Retina (tissue), 1 donor: ENCODE results near the gene COX6B2.

Experiments
- DNase-seq: peaks from one replicate; pipeline ENCODE4 v3.0.0-alpha.2; 2016

COX6B2 gene

GRCh38 chr19:55362174-55362989 is 7.9 kb upstream of the COX6B2 start:
- DNase-seq = no peak

DNA sequence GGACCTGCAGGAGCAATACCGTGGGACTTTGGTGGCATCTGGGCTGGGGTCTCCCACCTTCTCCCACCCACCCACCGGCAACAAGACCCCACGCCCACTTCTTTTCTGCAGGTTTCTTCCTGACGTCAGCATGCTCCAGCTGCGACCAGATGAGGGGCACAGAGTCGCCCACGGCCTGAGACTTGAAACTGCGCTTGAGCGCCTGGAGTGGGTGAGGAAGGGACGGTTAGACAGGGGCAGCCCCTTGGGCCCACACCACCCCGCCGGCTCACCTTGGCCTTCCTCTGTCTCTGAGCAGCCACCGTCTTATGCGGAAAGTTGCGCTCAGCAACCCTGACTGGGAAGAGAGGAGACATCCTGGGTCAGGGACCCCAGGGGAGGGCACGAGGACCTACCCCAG is 6.4 kb upstream of the COX6B2 start:
- no peak for DNase-seq

- no peak for DNase-seq
Observed at GRCh38 chr19:55358943-55359908, 4.7 kb upstream of the COX6B2 start.

DNA sequence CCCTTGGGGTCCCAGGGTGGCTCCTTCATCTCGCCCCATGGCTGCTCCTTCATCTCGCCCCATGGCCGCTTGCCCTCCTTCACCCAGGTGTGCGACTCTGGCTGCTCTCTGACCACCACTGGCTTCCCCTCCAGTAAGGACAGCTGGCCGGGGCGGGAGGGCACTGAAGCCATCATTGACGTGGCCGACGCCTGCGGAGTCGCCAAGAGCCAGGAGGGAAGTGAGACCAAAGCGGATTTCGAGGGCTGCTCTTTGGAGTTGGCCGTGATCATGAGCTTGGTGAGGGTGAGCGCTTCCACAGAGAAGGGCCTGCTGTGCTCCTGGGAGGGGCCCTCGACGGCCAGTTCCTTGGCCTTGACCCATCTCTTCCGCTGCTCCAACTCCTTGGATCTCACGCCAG is 4.0 kb upstream of the COX6B2 start:
- no peak for DNase-seq

GRCh38 chr19:55355213-55355821 is 798 bp upstream of the COX6B2 start:
- no peak for DNase-seq

- DNase-seq = peak; percentile 76
Observed at GRCh38 chr19:55353803-55354697, 469 bp downstream of the COX6B2 start.

DNA sequence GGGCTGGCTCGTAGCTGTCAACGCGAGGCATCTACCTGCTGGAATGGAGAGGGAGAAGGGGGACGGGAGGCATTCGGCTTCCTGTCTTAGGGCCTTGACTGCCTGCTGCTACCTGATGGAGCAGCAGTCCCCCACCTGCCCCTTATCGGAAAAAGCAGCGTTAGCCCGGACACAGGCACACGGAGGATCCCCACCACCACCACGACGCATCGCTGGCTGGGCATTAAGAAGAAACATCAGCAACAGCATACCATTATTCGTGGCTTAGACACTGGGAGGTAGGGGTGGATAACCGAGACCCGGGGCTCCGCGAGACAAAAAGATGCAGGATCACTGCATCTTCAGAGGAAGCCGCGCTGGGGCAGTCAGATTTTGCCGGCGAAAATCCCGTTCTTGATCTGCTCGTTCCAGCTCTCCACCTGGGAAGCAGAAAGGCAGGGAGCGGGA is 1.1 kb downstream of the COX6B2 start:
- no peak for DNase-seq

DNA sequence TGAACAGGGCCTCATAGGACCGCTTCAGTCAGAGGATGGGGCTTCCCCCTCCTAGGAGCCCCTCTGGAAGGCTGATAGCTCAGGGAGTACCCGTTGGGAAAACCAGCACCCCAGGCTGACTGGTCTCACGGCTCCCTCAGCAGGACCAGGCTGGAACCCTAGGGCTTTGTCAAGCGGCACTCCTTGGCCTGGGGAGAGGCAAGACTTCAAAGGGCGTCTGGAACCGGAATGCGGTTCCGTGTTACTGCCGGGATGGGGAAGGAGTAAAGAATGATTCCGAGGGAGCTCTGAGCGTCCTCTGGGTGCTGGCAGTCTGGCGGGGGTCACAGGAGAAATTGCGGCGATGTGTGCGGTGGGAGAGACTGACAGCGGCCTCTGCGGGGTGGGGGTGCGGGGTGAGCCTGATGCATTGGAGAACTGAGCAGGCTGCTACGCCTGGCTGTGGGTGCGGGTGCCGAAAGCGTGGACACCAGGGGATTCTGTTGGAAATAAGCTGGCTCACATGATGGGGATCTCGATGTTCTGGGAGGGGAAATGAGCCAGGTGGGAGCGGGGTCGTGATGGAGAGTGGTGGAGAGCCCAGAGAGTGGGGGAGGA is 1.9 kb downstream of the COX6B2 start:
- no peak for DNase-seq

DNA sequence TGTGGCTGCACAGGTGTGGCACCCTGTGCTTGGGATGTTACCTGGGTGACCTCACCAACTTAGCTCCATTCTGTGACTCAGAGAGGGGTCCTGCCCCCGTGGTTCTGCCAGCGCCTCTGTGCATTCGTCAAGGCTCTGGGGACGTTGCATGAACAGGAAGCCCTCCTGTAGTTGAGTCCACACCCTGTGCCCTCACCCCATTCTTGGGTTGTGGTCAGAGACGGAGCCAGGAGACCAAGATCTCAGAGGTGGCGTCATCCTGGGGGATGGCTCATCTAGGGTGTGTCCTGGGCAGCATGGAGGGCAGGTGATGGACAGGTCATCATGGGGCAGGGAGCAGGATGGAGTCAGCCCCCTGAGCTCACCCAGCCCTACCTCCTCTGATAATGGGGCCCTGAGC is 2.5 kb downstream of the COX6B2 start:
- no peak for DNase-seq

DNA sequence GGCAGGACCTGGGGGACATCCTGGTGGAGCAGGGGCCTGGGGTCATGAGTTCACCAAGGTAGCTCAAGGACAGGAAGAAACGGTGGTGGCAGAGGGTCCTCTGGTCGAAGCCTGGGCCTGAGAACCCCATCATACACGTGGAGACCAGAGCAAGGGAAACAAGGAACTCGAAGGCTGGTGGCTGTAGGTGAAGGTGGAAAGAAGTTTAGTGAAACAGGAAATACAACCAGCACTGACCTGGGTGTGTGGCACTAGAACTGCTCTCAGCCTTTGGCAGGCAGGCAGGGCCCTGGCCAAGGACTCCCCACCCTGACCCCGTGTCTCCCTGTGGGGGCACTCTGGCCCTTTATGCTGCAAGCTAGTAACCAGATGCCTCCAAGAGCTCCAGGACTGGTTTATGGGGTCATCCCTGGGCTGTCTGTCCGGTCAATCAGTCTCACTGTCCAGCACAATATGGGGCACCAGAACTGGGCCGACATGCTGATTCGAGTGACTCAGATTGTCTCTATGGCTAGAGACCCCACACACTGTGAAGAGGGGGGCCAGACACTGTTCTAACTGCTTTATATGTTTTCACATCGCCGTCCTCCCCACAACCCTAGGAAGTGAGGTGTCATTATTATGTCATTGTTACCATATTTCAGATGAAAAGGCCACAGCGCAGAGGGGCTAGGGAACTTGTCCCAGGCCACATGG is 3.8 kb downstream of the COX6B2 start:
- DNase-seq = no peak

GRCh38 chr19:55348317-55349034 is 6.0 kb downstream of the COX6B2 start:
- peak; percentile 47 for DNase-seq

DNA sequence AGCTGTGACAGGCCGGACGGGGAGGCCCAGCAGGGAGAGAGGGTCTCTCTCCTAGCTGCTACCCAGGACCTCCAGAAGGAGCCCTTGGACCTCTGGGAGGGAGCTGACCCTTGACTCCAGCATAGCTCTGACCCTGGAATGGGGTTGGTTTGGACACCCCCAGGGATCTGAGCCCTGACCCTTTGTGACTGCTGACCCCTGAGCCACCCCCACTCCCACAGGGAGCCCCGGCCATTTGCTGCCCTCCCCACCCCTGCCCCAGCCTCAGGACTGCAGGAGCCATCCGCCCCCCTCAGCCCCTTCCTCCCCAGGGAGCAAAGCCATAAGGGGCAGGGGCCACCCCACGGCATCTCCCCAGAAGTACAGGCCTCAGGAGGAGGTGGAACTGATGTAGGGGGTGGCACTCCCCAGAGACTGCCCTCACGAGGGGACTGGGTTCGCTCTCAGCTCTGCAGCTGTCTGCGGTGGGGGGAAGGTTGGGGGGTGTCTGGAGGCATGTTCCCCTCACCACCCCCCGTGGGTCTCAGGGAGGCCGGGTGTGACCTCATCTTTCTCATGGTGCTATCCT is 7.0 kb downstream of the COX6B2 start:
- DNase-seq = no peak

GRCh38 chr19:55346725-55347441 is 7.6 kb downstream of the COX6B2 start:
- no peak for DNase-seq

GRCh38 chr19:55345818-55346724 is 8.4 kb downstream of the COX6B2 start:
- no peak for DNase-seq

GRCh38 chr19:55345101-55345817 is 9.3 kb downstream of the COX6B2 start:
- DNase-seq = no peak

GRCh38 chr19:55344444-55344843 is 10.1 kb downstream of the COX6B2 start:
- DNase-seq = no peak
